Stimulated activated CD4-positive, alpha-beta T cell treated with anti-CD3 and anti-CD28 coated beads, Interleukin-2, amount 100 ng/mL, for 48 hours (primary cell): Measurements from ENCODE around the gene MATK.
"Not testable (repeated sequence)": the region's sequence is repeated elsewhere in the genome, so short reads cannot be mapped to it uniquely, and the experiment has no call there.

Source experiments
- DNase-seq, 2 donors: peaks; one replicate each; pipeline ENCODE4 v3.0.0-alpha.2; 2020

Gene MATK

GRCh38 chr19:3785938-3786824, at the start of gene MATK:
TSS of gene MATK (minus strand) at chr19:3786381. CDS start at chr19:3785135, 1,246 bp downstream.
- peak in 1 of 2 donors; percentile 34 for DNase-seq

GRCh38 chr19:3835055-3835435, 48.9 kb upstream of the MATK start:
- DNase-seq: no peak

- DNase-seq: no peak
Observed at GRCh38 chr19:3834349-3835054, 48.3 kb upstream of the MATK start.

GRCh38 chr19:3833578-3834348, 47.6 kb upstream of the MATK start:
- DNase-seq: no peak

GRCh38 chr19:3832001-3832400, 45.8 kb upstream of the MATK start:
- no peak for DNase-seq

- DNase-seq: no peak
Observed at GRCh38 chr19:3831601-3832000, 45.4 kb upstream of the MATK start.

GRCh38 chr19:3830621-3831589, 44.7 kb upstream of the MATK start:
- DNase-seq: no peak

- DNase-seq: no peak
Observed at GRCh38 chr19:3827306-3827705, 41.1 kb upstream of the MATK start.

- DNase-seq: no peak
Observed at GRCh38 chr19:3826163-3826562, 40.0 kb upstream of the MATK start.

GRCh38 chr19:3825286-3825956, 39.2 kb upstream of the MATK start:
- DNase-seq: no peak

- no peak for DNase-seq
Observed at GRCh38 chr19:3823350-3823713, 37.2 kb upstream of the MATK start.

- no peak for DNase-seq
Observed at GRCh38 chr19:3822683-3823349, 36.6 kb upstream of the MATK start.

GRCh38 chr19:3821857-3822364, 35.7 kb upstream of the MATK start:
- peak; percentile 93 to 98 for DNase-seq

- no peak for DNase-seq
Observed at GRCh38 chr19:3821156-3821555, 35.0 kb upstream of the MATK start.

- DNase-seq: no peak
Observed at GRCh38 chr19:3819989-3820388, 33.8 kb upstream of the MATK start.

GRCh38 chr19:3818918-3819317, 32.7 kb upstream of the MATK start:
- no peak for DNase-seq

GRCh38 chr19:3818466-3818865, 32.3 kb upstream of the MATK start:
- DNase-seq: peak; percentile 31 to 44

GRCh38 chr19:3817761-3818160, 31.6 kb upstream of the MATK start:
- no peak for DNase-seq

GRCh38 chr19:3816566-3817218, 30.5 kb upstream of the MATK start:
- no peak for DNase-seq

GRCh38 chr19:3816148-3816547, 30.0 kb upstream of the MATK start:
- not testable (repeated sequence) for DNase-seq
